ENCODE data around the gene GAMT.

- TF ChIP-seq GATA2 (IDR thresholded peaks at IDR 0.05; ENCODE audit: low read depth, low read length) (no peak), GATA3 (IDR thresholded peaks at IDR 0.05; ENCODE audit: low read depth, low read length) (no peak)
Observed at GRCh38 chr19:1441022-1441426, 39.7 kb upstream of the GAMT start.
